CD1c-positive myeloid dendritic cell (primary cell): ENCODE measurements around the gene C4A.
"Not testable (repeated sequence)": the region's sequence is repeated elsewhere in the genome, so short reads cannot be mapped to it uniquely, and the experiment has no call there.

Experiments used
- DNase-seq: peaks from one replicate; pipeline ENCODE4 v3.0.0-alpha.2; 2016; ENCODE audit errors: extremely low spot score

Gene C4A

DNA sequence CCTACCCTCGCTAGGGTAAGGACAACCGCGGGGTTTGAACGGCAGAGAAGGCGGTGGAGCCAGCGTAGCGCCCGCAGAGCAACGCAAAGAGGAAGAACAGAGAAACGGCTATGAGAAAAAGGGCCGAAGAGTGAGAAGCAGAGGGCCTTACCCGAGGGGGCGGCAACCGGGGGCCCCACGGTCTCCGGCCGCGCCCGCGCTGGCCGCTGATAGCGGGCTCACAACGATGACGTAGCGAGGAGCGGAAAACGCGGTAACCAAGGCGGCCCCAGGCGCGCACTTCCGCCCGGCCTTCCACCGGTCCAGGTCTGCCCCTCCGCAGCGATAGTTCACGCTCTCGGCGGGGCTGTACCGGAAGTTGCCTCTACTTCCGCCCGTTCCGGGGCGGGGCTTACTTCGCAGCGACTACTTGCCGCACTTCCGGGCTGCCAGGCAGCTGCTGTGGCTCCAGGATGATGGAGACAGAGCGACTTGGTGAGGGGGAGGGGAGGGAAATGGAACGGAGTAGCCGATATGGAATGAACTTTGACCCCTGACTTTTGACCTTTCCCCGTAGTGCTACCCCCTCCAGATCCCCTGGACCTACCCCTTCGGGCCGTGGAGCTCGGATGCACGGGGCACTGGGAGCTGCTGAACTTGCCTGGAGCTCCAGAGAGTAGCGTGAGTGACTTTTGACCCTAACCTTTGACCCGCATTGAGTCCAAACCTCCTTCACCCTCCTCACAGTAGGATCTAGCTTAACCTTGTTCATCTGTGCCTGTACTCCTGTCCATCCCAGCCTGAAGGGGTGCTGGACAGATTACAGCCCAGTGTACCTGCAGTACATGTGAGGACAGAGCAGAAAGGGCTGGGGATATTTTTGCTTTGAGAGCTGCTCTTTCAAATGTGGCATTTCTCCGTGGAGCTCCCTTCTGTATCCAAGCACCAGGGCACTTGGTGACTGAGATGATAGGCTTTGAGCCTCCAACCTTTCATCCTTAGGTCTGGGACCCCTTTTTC, 22.8 kb upstream of the C4A start, which contains the start of the genes NELFE and SKIC2:
NELFE (minus strand) TSS at position 231 of the 999 bp plus-strand sequence. CDS start 525 bp downstream, outside the sequence.
SKIC2 (plus strand) TSS at position 435 of the 999 bp plus-strand sequence; CDS start at position 453, 18 bp downstream.
- DNase-seq = peak; percentile 99

DNA sequence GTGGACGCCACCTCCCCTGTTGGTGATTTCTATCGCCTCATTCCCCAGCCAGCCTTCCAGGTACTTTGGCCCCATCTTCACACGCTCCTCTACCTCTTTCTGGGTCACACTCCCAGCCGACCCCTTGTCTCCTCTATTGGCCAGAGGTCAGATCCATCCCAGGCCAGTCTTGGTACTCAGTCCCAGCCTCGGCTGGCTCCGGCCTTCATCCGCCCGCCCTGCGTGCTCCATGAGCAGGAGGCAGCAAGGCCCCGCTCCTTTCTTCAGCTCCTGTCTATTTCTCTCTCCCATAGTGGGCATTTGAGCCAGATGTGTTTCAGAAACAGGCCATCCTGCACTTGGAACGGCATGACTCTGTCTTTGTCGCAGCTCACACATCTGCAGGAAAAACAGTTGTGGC, 20.2 kb upstream of the C4A start:
- DNase-seq = no peak

DNA sequence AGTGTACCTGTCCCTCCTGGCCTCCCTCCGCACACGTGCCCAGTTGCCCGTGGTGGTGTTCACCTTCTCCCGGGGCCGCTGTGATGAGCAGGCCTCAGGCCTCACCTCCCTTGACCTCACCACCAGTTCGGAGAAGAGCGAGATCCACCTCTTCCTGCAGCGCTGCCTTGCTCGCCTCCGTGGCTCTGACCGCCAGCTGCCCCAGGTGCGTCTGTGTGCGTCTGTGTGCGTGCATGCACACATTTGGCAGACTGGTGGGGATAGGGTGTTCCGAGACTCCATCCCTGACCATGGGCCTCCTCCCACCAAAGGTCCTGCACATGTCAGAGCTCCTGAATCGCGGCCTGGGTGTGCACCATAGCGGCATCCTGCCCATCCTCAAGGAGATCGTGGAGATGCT, 17.9 kb upstream of the C4A start:
- no peak for DNase-seq

DNA sequence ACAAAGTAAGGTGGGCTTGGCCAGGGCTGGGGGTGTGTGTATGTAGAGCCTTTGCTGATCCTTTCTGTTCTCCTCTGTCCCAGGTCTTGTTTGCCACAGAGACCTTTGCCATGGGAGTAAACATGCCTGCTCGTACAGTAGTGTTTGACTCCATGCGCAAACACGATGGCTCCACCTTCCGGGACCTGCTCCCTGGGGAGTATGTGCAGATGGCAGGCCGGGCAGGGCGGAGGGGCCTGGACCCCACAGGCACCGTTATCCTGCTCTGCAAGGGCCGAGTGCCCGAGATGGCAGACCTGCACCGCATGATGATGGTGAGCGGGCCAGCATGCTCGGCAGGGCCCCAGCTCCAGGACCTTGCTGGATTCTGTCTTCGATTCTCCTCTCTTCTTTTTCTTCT, 16.2 kb upstream of the C4A start:
- DNase-seq = no peak

DNA sequence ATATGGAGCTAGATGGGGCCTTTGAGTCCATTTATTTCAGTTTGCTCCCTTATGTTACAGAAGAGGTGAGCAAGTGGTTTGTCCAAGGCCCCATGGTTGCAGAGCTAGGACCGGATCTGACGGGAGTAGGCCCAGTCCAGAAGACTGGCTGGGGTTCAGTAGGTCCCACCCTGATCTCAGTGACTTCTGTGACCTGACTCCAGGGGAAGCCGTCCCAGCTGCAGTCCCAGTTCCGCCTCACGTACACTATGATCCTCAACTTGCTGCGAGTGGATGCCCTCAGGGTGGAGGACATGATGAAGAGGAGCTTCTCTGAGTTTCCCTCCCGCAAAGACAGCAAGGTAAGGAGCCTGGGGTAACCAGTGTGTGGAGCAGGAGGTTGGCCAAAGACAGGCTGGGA, 15.4 kb upstream of the C4A start:
- no peak for DNase-seq

DNA sequence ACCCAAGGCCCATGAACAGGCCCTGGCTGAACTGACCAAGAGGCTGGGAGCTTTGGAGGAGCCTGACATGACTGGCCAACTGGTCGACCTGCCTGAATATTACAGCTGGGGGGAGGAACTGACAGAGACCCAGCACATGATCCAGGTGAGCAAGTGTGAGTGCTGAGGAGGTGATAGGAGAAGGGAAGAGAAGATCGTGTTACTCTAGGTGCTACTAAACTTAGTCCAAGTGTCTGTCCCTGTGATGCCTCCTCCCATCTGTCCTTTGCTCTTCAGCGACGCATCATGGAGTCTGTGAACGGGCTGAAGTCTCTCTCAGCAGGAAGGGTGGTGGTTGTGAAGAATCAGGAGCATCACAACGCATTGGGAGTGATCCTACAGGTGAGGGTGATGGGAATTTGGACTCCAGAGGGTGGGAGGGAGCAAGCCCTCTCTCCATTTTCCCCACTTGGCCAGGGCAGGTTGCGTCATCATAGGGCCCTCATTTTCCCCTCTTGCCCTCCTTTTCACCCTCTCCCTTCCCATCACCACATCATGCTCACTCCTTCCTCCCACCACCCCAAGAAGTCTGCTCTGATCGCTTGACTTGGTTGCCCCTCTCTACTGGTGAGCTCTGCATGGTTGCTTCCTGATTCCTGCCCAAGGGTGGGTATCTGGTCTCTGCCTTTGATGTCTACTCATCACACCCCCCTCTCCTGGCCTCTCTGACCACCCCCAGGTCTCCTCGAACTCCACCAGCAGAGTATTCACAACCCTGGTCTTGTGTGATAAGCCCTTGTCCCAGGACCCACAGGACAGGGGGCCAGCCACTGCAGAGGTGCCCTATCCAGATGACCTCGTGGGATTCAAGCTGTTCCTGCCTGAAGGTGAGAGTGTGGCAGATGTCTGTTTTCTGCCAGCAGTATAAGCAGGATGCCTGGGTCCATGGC, 14.6 kb upstream of the C4A start:
- no peak for DNase-seq

DNA sequence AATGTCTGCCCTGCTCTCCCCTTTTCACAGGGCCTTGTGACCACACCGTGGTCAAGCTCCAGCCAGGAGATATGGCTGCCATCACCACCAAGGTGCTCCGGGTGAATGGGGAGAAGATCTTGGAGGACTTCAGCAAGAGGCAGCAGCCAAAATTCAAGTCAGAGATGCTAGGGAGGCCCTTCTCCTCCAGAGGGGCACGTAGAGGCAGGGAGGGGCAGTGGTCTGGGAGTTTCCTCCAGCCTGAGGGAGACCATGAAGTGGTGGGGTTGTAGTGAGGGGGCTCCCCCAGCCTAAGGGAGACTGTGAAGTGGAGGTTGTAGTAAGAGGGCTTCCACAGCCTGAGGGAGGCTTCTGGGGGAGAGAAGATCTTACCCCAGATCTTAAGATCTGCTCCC, 13.9 kb upstream of the C4A start:
- no peak for DNase-seq

DNA sequence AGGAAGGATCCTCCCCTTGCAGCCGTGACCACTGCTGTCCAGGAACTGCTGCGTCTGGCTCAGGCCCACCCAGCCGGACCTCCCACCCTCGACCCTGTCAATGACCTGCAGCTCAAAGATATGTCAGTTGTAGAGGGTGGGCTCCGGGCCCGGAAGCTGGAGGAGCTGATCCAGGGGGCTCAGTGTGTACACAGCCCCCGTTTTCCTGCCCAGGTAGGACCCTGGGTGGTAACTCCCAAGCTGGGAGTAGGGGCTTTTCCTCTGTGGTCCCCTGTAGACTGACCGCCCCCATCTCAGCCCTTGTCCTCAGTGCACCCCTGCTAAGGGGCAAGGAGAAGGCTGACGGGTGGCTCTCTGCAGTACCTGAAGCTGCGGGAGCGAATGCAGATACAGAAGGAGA, 13.5 kb upstream of the C4A start:
- DNase-seq = no peak

DNA sequence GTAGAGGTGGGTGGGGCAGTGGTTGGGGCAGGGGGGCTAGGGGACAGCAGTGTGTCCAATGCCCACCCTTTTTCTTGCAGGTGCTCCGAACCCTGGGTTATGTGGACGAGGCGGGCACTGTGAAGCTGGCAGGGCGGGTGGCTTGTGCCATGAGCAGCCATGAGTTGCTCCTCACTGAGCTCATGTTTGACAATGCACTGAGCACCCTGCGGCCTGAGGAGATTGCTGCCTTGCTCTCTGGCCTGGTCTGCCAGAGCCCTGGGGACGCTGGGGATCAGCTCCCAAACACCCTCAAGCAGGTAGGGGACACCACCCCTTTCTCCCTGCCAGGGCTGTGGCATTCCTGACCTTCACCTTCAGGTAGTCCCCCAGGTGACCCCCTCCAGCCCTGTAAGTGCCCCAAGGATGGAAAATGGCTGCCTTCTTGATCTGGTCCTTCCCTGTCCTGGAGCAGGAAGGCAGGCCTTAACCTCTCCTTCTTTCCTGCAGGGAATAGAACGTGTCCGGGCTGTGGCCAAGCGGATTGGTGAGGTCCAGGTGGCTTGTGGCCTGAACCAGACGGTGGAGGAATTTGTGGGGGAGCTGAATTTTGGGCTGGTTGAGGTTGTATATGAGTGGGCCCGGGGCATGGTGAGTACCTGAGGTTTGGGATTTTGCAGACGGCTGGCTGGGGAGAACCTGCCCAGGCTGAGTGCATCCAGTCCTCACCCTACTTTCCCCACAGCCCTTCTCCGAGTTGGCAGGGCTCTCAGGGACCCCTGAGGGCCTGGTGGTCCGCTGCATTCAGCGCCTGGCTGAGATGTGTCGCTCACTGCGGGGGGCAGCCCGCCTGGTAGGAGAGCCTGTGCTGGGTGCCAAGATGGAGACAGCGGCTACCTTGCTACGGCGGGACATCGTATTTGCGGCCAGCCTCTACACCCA, 12.8 kb upstream of the C4A start:
- no peak for DNase-seq

DNA sequence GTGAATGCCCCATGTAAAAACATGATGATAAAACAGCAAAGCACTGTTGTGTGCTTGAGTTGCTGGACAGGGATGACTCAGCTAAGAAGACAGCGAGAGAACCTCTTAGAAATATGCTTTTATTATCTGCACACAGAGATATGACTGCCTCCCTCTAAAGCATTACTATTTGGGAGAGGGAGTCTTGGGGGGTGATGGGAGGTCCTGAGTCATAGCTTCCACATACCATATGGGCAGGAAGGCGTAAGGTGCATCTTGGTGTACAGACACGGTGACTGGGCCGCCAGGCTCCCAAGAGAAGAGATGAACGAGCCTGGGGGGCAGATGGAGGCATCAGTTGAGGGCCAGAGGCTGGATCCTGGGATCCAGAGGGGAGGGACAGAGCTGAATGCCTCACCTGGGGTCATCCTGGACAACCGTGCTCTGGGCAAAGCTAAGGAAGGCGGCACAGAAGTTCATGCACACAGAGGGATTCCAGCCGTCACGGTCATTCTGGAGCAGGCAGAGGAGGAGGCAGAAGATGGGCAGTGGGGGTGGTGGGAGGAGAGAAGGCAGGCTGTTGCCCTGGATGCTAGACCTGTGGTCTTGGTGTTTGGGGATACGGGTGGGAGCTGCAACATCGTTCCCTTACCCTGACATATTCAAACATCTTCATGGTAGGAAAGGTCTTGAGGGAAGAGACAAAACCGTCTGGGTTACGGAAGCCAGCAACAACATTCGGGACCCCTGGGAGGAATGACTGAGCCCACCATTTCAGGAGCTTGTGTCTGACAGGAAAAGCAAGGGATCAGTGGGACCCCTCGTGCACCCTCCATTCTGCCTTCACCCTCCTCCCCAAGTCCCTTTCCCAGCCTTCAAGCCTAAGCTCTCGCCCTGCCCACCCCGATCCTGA, 11.9 kb upstream of the C4A start:
- DNase-seq = no peak

DNA sequence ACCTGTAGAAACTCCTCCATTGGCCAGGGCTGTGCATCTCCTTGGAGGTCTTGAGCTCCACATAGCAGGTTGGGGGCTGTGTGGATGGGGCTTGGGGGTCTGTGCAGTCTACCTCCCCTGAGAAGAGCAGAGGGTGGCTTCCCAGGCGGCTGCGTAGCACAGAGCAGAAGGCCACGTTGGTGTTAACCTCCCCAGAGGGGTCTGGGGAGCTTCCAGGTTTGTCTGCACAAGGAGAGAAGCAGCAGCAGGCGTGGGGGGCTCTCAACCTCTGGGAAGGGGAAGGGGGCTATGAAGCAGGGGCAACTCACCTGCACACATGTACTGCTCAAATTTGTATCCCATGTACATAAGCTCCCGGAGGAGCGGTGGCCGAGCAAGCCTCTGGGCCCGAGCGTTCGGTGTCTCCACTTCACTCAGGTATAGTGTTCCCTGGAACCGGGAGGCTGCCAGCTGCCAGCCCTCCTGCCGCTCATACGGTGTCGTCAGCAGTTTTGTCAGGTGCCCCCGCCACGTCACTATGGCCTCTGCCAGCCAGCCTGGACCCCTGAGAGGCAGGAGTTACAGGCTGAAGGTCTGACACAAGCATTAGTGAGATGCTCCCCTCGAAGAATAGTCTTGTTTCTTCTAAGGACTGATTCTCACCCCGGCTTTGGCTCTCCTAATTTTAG, 11.1 kb upstream of the C4A start:
- no peak for DNase-seq

DNA sequence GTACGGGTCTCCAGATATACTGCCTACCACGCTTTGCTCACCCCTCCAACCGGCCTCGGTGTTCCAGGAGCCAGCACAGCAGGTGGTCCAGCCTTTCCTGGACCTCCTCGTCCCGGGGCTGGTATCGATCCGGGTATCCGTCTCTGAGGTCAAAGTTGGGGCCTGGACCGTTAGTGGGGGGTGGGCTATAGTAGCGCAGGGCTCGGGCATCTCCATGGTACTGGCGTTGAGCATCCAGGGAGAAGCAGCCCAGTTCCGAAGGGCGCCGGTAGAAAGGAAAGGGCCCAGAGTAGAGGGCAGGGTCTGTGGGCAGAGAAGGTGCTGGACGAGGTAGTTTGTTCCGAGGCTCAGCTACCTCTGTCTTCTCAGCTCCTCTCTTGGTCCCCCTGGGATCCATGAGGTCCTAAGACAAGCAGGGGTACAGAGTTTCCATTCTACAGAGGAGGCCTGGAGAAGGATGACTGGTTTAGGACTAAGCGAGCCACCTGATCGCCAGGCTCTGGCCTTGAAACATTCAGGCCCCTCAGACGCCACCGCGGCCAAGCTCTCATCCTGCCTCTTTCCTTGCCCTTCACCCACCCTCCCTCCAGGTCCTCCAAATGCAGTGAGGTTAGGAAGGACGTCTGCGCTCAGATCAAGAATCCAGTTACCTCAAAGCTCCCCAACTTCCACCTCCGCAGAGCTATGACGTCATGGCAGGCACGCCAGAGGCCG, 10.4 kb upstream of the C4A start:
- DNase-seq = no peak

DNA sequence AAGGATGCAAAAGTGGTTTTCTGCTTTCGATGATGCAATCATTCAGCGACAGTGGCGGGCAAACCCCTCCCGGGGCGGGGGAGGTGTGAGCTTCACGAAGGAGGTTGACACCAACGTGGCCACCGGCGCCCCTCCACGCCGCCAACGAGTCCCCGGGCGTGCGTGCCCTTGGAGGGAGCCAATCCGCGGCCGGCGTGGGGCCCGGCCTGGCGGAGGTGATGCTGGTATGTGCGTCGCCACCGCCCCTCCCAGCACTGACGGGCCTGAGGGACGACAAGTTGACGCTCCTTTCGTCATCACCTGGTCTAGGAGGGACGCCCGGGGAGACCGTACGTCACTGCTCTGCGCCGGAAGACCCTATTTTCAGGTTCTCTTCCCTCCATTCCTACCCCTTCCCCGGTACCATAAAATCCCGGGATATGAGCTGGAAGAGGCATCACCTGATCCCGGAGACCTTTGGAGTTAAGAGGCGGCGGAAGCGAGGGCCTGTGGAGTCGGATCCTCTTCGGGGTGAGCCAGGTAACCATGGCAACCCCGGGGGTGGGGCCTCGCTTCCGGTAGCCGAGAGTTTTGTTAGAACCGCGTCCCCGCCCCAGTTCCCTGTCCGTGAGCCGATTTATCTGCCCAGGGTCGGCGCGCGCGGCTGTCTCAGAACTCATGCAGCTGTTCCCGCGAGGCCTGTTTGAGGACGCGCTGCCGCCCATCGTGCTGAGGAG, 9.7 kb upstream of the C4A start, which contains the start of gene DXO:
DXO (minus strand) TSS at position 146 of the 716 bp plus-strand sequence. CDS start 463 bp downstream, outside the sequence.
- peak; percentile 98 for DNase-seq

DNA sequence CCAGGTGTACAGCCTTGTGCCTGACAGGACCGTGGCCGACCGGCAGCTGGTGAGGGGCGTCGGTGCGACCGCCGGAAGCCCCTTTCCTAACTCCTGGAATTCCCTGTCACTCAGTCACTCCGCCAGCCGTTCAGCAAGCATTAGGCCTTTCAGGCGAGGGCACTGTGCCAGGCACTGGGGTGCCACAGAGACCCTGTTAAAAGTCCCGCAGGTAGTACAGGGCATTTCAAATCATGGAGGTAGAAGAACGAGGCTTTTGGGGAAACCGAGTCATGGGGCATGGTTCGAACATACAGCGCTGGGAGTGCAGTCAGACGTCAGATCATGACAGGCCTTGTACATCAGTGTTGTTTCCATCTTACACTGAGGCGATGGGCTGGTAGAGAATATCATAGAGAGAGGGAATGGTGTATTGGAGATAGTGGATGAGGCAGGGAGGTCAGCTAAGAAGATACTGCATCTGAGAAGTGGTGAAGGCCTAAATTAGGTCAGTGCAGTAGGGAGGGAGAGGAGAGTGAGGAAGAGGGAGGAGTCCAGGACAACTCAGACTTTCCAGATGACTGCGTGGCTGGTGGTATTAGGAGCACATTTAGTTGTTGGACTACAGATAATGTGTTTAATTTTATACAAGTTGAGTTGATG, 9.0 kb upstream of the C4A start:
- peak; percentile 11 for DNase-seq

DNA sequence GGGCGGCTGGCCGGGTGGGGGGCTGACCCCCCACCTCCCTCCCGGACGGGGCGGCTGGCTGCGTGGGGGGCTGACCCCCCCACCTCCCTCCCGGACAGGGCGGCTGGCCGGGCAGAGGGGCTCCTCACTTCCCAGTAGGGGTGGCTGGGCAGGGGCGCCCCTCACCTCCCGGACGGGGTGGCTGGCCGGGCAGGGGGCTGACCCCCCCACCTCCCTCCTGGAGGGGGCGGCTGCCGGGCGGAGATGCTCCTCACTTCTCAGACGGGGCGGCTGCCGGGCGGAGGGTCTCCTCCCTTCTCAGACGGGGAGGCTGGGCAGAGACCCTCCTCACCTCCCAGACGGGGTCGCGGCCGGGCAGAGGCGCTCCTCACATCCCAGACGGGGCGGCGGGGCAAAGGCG, 5.8 kb upstream of the C4A start:
- not testable (repeated sequence) for DNase-seq

DNA sequence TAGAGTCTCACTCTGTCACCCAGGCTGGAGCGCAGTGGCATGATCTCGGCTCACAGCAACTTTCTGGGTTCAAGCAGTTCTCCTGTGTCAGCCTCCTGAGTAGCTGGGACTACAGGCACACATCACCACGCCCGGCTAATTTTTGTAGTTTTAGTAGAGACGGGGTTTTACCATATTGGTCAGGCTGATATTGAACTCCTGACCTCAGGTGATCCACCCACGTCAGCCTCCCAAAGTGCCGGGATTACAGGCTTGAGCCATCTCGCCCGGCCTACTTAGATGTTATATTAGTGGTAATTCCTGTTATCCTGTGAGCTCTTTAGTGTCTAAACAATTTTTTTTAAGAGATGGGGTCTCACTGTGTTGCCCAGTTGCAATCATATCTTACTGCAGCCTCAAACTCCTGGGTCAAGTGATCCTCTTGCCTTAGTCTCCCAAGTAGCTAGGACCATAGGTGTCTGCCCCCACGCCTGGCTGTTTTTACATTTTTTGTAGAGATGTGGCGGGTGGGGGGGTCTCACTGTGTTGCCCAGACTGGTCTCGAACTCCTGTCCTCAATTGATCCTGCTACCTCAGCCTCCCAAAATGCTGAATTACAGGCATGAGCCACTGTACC, 3.9 kb upstream of the C4A start:
- no peak for DNase-seq

DNA sequence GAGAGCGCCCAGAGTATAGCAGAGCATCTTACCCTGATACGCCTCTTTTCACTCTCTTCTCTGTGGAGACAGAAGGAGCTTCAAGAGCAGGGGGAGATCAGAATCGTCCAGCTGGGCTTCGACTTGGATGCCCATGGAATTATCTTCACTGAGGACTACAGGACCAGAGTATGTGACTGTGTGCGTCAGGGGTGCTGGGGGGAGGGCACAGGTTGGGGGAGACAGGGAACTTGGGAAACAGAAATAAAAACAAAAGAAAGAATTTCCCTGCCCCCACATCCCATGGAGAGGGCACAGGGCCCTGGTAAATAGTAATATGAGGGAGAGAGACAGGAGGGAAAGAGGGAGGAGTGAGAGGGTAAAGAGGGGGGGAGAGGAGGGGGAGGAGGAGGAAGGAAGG, 3.0 kb upstream of the C4A start:
- DNase-seq = no peak
